Measurements from ENCODE around the gene ZMIZ2. TPM values are rescaled to one million over a fixed set of nuclear protein-coding genes. Genes with fewer than 3 reads are reported as not detected.

The ZMIZ2 gene
- total RNA-seq, 4 donors from 2014 or later = 43.1 to 57.7 (median 49.8) TPM

DNA sequence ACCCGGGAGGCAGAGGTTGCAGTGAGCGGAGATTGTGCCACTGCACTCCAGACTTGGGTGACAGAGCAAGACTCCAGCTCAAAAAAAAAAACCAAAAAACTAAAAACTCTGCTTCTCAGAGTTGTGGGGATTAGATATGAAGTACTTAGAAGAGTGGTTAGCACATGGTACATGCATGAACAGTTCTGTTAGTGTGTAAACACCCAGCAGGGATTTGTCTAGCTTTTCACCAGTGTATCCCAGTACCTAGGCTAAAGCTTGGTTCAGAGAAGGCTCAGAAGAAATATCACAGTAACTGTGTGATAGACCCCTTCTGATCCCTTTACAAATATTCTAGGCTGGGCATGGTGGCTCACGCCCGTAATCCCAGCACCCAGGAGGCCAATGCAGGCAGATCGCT lies 57.3 kb downstream of the ZMIZ2 start:
- H3K27me3 ChIP-seq = no peaks in the 10 kb centered on the region
- TF ChIP-seq, protein P1, sequence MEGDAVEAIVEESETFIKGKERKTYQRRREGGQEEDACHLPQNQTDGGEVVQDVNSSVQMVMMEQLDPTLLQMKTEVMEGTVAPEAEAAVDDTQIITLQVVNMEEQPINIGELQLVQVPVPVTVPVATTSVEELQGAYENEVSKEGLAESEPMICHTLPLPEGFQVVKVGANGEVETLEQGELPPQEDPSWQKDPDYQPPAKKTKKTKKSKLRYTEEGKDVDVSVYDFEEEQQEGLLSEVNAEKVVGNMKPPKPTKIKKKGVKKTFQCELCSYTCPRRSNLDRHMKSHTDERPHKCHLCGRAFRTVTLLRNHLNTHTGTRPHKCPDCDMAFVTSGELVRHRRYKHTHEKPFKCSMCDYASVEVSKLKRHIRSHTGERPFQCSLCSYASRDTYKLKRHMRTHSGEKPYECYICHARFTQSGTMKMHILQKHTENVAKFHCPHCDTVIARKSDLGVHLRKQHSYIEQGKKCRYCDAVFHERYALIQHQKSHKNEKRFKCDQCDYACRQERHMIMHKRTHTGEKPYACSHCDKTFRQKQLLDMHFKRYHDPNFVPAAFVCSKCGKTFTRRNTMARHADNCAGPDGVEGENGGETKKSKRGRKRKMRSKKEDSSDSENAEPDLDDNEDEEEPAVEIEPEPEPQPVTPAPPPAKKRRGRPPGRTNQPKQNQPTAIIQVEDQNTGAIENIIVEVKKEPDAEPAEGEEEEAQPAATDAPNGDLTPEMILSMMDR (IDR thresholded peaks at IDR 0.05) = no peak
- no peak for TF ChIP-seq POLR2A (IDR thresholded peaks at IDR 0.05)
- H3K9me3 ChIP-seq = no peaks in the 10 kb centered on the region
- WGBS, 2 donors = 86 to 91% methylated on average over 5 of the region's 5 CpGs
- intact Hi-C loops (cut with DNase I) = no loop called here
- H3K4me1 ChIP-seq = no peaks in the 10 kb centered on the region
- no peak for DNase-seq
- H3K4me3 ChIP-seq (replicated peaks in 1 of 3) = no peak overlapping the region
- H3K36me3 ChIP-seq = peaks cover 41 to 42% of the 10 kb centered on the region in 2 donors
- no peak overlapping the region for H3K27ac ChIP-seq

DNA sequence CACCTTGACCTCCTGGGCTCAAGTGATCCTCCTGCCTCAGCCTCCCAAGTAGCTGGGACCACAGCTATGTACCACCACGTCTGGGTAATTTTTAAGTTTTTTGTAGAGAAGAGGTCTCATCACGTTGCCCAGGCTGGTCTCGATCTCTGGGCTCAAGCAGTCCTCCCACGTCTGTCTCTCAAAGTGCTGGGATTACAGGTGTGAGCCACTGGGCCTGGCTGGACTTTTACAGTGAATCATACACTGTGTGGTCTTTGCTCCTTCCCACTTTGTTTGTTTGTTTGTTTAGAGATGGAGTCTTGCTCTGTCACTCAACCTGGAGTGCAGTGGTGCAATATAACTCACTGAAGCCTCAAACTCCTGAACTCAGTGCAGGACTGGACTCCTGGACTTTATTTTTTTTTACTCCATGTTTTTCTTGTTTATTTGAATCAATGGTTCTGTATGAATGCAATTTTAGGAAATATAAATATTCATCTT lies 60.3 kb downstream of the ZMIZ2 start:
- no peak overlapping the region for H3K27ac ChIP-seq
- no peaks in the 10 kb centered on the region for H3K9me3 ChIP-seq
- no peak for TF ChIP-seq POLR2A (IDR thresholded peaks at IDR 0.05)
- TF ChIP-seq, protein P1 (IDR thresholded peaks at IDR 0.05) = no peak
- intact Hi-C loops (cut with DNase I) = no loop called here
- DNase-seq = no peak
- peaks cover 13 to 16% of the 10 kb centered on the region in 2 donors for H3K36me3 ChIP-seq
- no peaks in the 10 kb centered on the region for H3K4me1 ChIP-seq
- 86 to 89% methylated on average over 4 of the region's 4 CpGs for WGBS, 2 donors
- H3K4me3 ChIP-seq (replicated peaks in 1 of 3) = no peak overlapping the region
- no peaks in the 10 kb centered on the region for H3K27me3 ChIP-seq

DNA sequence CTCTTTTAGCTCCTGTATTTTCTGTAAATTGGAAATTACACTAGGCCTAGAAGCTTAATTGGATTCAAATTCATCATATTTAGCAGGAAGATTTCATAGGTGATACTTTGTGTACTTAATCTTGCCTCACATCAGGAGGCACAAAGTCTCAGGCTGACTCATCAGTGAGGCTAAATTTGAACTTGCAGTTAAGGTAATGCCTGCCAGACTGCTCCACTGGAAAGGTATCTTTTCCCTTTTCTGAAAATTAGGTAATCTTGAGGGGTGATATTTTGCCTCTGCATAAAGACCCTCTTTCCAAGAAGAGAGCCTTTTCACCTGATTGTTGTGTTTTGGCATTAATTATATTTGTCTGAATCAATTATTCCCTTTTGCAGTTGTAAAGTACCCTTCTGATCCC lies 62.4 kb downstream of the ZMIZ2 start:
- intact Hi-C loops (cut with DNase I) = no loop called here
- no peak for TF ChIP-seq POLR2A (IDR thresholded peaks at IDR 0.05)
- TF ChIP-seq, protein P1 (IDR thresholded peaks at IDR 0.05) = no peak
- DNase-seq = no peak
- H3K27me3 ChIP-seq = no peaks in the 10 kb centered on the region
- no peaks in the 10 kb centered on the region for H3K4me1 ChIP-seq
- H3K9me3 ChIP-seq = no peaks in the 10 kb centered on the region
- H3K36me3 ChIP-seq = no peaks in the 10 kb centered on the region
- no peak overlapping the region for H3K4me3 ChIP-seq (replicated peaks in 1 of 3)
- H3K27ac ChIP-seq = no peak overlapping the region

DNA sequence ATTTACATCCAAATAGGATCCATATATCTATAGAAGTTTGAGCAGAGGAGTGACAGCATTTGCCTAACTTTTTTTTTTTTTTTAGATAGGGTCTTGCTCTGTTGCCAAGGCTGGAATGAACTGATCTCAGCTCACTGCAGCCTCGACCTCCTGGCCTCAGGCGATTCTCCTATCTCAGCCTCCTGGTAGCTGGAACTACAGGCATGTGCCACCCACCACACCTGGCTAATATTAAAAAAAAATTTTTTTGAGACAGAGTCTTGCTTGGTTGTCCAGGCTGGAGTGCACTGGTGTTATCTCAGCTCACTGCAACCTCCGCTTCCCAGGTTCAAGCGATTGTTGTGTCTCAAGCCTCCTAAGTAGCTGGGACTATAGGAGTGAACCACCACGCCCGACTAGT lies 62.9 kb downstream of the ZMIZ2 start:
- WGBS, 2 donors = 92 to 94% methylated on average over 6 of the region's 6 CpGs
- H3K36me3 ChIP-seq = no peaks in the 10 kb centered on the region
- H3K4me3 ChIP-seq (replicated peaks in 1 of 3) = no peak overlapping the region

DNA sequence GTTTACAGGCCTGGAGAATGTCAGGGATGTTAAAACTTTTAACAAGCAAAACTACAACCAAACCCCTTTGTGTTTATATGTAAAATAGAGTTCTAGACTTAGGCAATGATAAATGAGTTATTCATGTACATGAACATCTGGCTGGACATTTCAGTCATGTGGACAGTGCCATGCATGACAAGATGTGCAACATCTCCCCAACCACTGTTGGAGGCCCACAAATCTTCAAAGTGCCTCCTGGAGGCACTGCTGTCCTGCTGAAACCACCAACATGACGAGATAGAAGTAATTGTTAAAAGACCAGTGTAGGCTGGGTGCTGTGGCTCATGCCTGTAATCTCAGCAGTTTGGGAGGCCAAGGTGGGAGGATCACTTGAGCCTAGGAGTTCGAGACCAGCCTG lies 66.3 kb downstream of the ZMIZ2 start:
- H3K27ac ChIP-seq = no peak overlapping the region
- DNase-seq = no peak
- 90 to 96% methylated on average over 2 of the region's 2 CpGs for WGBS, 2 donors
- no peaks in the 10 kb centered on the region for H3K9me3 ChIP-seq
- TF ChIP-seq POLR2A (IDR thresholded peaks at IDR 0.05) = no peak
- TF ChIP-seq, protein P1 (IDR thresholded peaks at IDR 0.05) = no peak
- intact Hi-C loops (cut with DNase I) = no loop called here
- no peaks in the 10 kb centered on the region for H3K4me1 ChIP-seq
- H3K36me3 ChIP-seq = no peaks in the 10 kb centered on the region
- H3K27me3 ChIP-seq = no peaks in the 10 kb centered on the region
- H3K4me3 ChIP-seq (replicated peaks in 1 of 3) = no peak overlapping the region

More for the DNA sequence above, 62.9 kb downstream of the ZMIZ2 start:
- TF ChIP-seq POLR2A (IDR thresholded peaks at IDR 0.05) = no peak
- TF ChIP-seq, protein P1 (IDR thresholded peaks at IDR 0.05) = no peak
- Histone ChIP-seq H3K27ac (no peak overlapping the region), H3K4me1 (no peaks in the 10 kb centered on the region), H3K27me3 (no peaks in the 10 kb centered on the region), H3K9me3 (no peaks in the 10 kb centered on the region)
- DNase-seq = no peak
- intact Hi-C loops (cut with DNase I) = no loop called here

Data from thyroid gland (tissue), 4 donors.